HFFc6 (cell line): ENCODE data around the gene GH2. TPM values are rescaled to one million over a fixed set of nuclear protein-coding genes. Genes with fewer than 3 reads are reported as not detected.
A peak's percentile ranks its signal among the peaks of the same experiment; 100 is the strongest.

ENCODE experiments used
- DNase-seq: peaks from one replicate; pipeline ENCODE4 v3.0.0-alpha.2; 2018
- H3K27ac Mint-ChIP-seq: 2 replicates; pipeline ENCODE4 v1.8.0; 2020; ENCODE audit warnings: mild to moderate bottlenecking, mixed read lengths
- H3K27me3 Mint-ChIP-seq: 2 replicates; pipeline ENCODE4 v1.8.0; 2021; ENCODE audit warnings: mild to moderate bottlenecking, moderate library complexity, mixed read lengths; ENCODE audit not compliant: insufficient read depth
- H3K36me3 Mint-ChIP-seq: 2 replicates; pipeline ENCODE4 v1.8.0; 2021; ENCODE audit warnings: low read depth, mixed read lengths
- H3K4me1 Mint-ChIP-seq: 2 replicates; pipeline ENCODE4 v1.8.0; 2020; ENCODE audit warnings: low read depth, mixed read lengths
- H3K4me3 Mint-ChIP-seq: 2 replicates; pipeline ENCODE4 v1.8.0; 2020; ENCODE audit warnings: mild to moderate bottlenecking, moderate library complexity, mixed read lengths
- H3K9me3 Mint-ChIP-seq: 2 replicates; pipeline ENCODE4 v1.8.0; 2020; ENCODE audit warnings: mild to moderate bottlenecking, mixed read lengths
- total RNA-seq, 6 experiments: library from RNA; stranded (reverse); fragmentation: NEBNext Ultra II Directional; extraction: Animal tissue kit (Norgen Biotek cat#: 25700); gene quantifications; 2 replicates in 1 of 6; 3 replicates in 5 of 6; pipeline ENCODE4 v1.2.3, GENCODE V29; 2021
- TF ChIP-seq, protein P1 (sequence below): fragments of 200-600 bp; sonication (generic); IDR thresholded peaks from 2 replicates; pipeline ENCODE4 v1.5.0; 2021; ENCODE audit warnings: antibody characterized with exemption, mild to moderate bottlenecking

The GH2 gene
- total RNA-seq, 6 experiments from 2014 or later, result not detected

DNA sequence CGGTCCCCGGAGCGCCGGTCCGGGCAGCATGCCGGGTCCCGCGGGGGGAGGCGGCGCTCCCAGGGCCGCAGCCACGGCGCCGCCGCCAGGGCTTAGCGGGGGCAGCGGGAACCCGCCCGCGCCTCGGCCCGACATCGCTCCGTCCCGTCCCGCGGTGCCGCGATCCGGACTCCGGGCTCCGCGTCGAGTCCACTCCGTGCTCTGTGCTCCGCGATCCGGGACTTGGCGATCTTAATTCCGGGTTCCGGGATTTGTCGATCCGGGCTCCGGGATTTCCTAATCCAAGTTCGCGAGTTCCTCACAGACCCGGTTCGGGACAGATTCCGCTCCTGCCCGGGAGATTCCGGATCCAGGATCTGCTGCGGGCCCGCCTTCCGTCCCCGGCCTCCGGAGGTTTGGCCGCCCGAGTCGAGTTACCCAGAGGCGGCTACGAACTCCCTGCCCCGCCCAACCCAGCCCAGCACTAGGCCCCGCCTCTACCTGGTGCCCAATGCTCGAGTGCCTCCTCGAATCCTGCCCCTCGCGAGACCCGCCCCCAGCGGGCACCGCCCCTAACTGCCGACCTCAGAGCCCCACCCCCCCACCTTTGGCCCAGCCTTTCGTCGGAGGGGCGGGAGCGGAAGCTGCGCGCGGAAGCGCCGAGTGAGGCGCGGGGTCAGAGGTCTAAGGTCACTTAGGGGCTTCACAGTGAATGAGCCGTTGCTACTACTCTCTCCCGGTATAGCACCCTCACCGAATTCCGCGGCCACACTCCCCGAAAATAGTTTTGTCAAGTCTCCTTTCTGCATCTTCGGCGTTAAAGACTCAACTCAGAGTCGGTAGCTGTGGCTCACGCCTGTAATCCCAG lies 39.0 kb downstream of the GH2 start, which contains the start of gene SMARCD2:
TSS of gene SMARCD2 (minus strand) at position 146 of the 847 bp plus-strand sequence. CDS start at position 135, 11 bp downstream.
- TF ChIP-seq, protein P1, sequence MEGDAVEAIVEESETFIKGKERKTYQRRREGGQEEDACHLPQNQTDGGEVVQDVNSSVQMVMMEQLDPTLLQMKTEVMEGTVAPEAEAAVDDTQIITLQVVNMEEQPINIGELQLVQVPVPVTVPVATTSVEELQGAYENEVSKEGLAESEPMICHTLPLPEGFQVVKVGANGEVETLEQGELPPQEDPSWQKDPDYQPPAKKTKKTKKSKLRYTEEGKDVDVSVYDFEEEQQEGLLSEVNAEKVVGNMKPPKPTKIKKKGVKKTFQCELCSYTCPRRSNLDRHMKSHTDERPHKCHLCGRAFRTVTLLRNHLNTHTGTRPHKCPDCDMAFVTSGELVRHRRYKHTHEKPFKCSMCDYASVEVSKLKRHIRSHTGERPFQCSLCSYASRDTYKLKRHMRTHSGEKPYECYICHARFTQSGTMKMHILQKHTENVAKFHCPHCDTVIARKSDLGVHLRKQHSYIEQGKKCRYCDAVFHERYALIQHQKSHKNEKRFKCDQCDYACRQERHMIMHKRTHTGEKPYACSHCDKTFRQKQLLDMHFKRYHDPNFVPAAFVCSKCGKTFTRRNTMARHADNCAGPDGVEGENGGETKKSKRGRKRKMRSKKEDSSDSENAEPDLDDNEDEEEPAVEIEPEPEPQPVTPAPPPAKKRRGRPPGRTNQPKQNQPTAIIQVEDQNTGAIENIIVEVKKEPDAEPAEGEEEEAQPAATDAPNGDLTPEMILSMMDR, result no peak
- DNase-seq, result peak; percentile 99
- Mint-ChIP-seq H3K27me3 (peaks cover 1% of the 10 kb centered on the region), H3K4me3 (peak within 1 kb of the TSS; percentile 98), H3K4me1 (peaks cover 36% of the 10 kb centered on the region), H3K27ac (peak within 1 kb of the TSS; percentile 92), H3K36me3 (peaks cover under 1% of the 10 kb centered on the region; the same call in 1 of the 2 replicates), H3K9me3 (no peaks in the 10 kb centered on the region; the same call in 1 of the 2 replicates)

DNA sequence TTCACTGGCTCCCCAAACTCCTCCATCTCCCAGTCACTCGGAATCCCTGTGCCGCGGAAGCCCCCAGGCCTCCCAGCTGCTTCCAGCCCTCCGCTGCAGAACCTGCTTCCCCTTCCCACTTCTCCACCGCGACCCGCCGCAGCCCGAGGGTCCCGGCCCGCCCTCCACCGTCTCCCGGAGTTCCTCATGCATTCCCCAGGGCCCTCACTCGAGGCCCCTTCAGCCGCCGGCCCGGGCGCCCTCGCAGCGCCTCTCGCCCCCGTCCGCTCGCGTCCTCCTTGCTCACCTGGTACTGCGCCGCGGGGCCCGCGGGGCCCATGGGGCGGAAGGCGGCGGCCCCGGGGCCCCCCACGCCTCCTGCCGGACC lies 39.6 kb downstream of the GH2 start:
- Mint-ChIP-seq H3K36me3 (no peaks in the 10 kb centered on the region), H3K4me3 (peak overlapping the region; percentile 98), H3K27ac (peak overlapping the region; percentile 92), H3K27me3 (no peaks in the 10 kb centered on the region; the same call in 1 of the 2 replicates), H3K4me1 (peaks cover 36% of the 10 kb centered on the region), H3K9me3 (no peaks in the 10 kb centered on the region)
- no peak for DNase-seq
- TF ChIP-seq, protein P1, result no peak

DNA sequence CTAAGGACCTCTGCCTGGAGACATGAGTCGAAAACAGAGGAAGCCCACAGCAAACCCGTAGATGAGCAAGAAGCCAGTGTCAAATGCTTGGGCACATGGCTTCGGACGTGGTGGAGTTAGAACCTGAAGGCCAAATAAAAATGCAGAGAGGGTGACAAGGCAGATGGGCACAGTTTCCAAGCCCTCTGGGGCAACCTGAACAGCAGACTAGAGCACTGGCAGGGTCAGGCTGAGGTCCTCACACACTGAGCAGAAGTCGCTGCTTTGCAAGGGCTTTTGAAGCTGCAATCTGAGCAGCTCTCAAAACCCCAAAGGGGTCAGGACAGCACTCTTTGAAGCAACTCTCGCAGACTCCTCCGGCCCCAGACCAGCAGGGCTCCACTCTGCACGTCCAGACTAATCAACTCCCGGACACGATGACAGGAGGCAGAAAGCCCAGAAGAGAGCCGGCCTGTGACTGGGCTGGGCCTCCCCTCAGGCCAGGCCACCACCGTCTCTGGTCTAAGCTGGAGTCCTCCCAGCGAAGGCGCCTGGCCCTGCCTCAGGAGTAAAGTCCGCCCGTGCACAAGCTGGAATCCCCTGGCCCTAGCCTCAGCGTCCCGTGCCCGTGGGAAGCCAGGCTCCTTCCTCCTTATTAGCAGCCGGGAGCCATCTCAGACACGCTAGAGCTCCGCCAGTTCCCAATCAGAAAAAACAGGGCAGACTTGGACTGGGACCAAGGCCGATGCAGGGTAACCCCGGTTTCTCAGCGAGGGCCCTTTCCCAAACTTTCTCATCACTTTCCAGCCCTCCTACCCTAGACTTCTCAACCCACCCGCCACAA lies 40.2 kb downstream of the GH2 start:
- peak; percentile 52 for DNase-seq
- peaks cover 36% of the 10 kb centered on the region for H3K4me1 Mint-ChIP-seq
- no peaks in the 10 kb centered on the region; the same call in 1 of the 2 replicates for H3K27me3 Mint-ChIP-seq
- H3K9me3 Mint-ChIP-seq, result no peaks in the 10 kb centered on the region
- H3K36me3 Mint-ChIP-seq, result no peaks in the 10 kb centered on the region
- peak overlapping the region; percentile 92 for H3K27ac Mint-ChIP-seq
- TF ChIP-seq, protein P1, result no peak
- peak overlapping the region; percentile 98 for H3K4me3 Mint-ChIP-seq

DNA sequence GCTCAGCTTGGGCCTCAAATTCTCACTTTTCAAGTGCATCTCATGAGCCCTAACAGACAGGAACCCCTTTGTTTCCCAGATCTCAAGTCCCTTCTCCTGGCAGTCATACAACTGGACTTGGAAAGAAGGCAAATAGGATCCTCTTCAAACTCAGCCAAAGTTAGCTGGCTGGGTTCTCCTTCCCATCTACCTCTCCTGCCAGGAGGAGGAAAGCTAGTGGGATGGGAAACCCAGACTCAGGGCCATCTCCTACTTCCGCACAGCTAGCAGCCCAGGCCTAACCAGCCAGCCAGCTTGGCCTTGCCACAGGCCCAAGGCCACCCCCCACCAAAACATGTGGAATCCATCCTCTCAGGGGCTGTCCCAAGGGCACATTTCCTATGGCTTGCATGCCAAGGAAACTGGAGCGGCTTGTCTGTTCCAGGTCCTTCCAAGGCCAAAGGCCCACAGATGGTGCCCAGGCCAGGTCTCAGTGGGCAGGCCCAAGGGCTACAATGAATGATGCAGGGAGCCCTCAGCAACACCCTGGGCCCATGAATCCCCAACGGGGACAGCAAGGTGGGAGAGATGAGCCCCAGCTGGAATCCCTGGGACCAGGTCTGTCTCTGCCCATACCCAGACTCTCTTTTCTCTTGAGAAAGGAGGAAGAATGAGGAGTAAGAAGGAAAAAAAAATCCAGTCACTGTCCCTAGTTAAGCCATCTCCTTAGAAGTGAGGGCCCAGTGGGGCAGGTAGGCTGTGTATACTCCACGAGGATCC lies 41.0 kb downstream of the GH2 start:
- peak overlapping the region; percentile 92 for H3K27ac Mint-ChIP-seq

More for the DNA sequence above, 41.0 kb downstream of the GH2 start:
- TF ChIP-seq, protein P1, result no peak
- Mint-ChIP-seq H3K4me1 (peaks cover 36% of the 10 kb centered on the region), H3K4me3 (peak overlapping the region; percentile 98), H3K27me3 (no peaks in the 10 kb centered on the region; the same call in 1 of the 2 replicates), H3K36me3 (no peaks in the 10 kb centered on the region), H3K9me3 (no peaks in the 10 kb centered on the region)
- no peak for DNase-seq
